Right atrium auricular region (tissue), 2 donors: Measurements from ENCODE around the gene ARHGEF9. TPM values are rescaled to one million over a fixed set of nuclear protein-coding genes. Genes with fewer than 3 reads are reported as not detected.

ENCODE experiments used
- DNase-seq: peaks from one replicate; pipeline ENCODE4 v3.0.0-alpha.2; 2019; ENCODE audit warnings: low spot score
- H3K27ac ChIP-seq, 2 donors: fragments of 200-600 bp; sonication (generic); 1 replicate in 1 of 2; 2 replicates in 1 of 2; pipeline ENCODE4 v1.5.1; 2016 to 2019
- H3K27me3 ChIP-seq, 2 donors: fragments of 200-600 bp; sonication (generic); one replicate each; pipeline versions ENCODE4 v1.5.1 to v1.6.0; 2017 to 2019
- H3K36me3 ChIP-seq: fragments of 200-600 bp; sonication (generic); one replicate; pipeline ENCODE4 v1.5.1; 2016
- H3K4me1 ChIP-seq, 2 donors: fragments of 200-600 bp; sonication (generic); one replicate each; pipeline versions ENCODE4 v1.5.1 to v1.6.0; 2017 to 2019
- H3K4me3 ChIP-seq, 2 donors: fragments of 200-600 bp; sonication (generic); 1 replicate in 1 of 2; 2 replicates in 1 of 2; pipeline ENCODE4 v1.5.1; 2017 to 2019; ENCODE audit warnings: mild to moderate bottlenecking in 1 of 2, moderate library complexity in 1 of 2
- H3K9me3 ChIP-seq, 2 donors: fragments of 200-600 bp; sonication (generic); one replicate each; pipeline ENCODE4 v1.5.1; 2019
- total RNA-seq, 2 donors: library from RNA; depleted of rRNA; stranded (reverse); fragments of >200 nt; gene quantifications; one replicate each; pipeline ENCODE4 v1.1.0, GENCODE V29; 2016
- TF ChIP-seq, protein P1 (sequence below), 2 donors: fragments of 200-600 bp; sonication (generic); IDR thresholded peaks; one replicate each; pipeline ENCODE4 v1.5.1; 2019; ENCODE audit warnings: antibody characterized with exemption in 2 of 2

ARHGEF9 gene
- total RNA-seq, 2 donors from 2014 or later = 57.7 to 125 TPM

DNA sequence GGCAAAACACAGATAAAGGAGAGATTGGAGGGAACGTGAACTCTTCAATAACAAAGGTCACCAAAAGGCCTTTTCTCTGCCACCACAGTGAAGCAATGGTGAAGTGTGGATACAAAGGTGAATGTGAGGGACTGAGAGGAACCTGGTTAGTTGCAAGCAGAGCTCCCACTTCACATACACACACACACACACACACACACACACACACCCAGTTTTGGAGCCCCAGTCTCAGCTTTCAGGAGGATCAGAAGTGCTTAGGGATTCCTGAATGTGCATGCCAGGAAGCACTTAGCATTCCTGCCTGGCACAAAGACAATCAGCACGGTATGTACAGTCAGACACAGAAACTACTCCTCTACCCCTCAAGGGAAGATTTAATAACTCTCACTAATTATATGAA lies 71.5 kb downstream of the ARHGEF9 start:
- no peaks in the 10 kb centered on the region for H3K9me3 ChIP-seq
- H3K4me3 ChIP-seq = no peak overlapping the region
- no peaks in the 10 kb centered on the region for H3K36me3 ChIP-seq
- no peaks in the 10 kb centered on the region for H3K4me1 ChIP-seq
- no peaks in the 10 kb centered on the region for H3K27me3 ChIP-seq
- no peak for DNase-seq
- TF ChIP-seq, protein P1, sequence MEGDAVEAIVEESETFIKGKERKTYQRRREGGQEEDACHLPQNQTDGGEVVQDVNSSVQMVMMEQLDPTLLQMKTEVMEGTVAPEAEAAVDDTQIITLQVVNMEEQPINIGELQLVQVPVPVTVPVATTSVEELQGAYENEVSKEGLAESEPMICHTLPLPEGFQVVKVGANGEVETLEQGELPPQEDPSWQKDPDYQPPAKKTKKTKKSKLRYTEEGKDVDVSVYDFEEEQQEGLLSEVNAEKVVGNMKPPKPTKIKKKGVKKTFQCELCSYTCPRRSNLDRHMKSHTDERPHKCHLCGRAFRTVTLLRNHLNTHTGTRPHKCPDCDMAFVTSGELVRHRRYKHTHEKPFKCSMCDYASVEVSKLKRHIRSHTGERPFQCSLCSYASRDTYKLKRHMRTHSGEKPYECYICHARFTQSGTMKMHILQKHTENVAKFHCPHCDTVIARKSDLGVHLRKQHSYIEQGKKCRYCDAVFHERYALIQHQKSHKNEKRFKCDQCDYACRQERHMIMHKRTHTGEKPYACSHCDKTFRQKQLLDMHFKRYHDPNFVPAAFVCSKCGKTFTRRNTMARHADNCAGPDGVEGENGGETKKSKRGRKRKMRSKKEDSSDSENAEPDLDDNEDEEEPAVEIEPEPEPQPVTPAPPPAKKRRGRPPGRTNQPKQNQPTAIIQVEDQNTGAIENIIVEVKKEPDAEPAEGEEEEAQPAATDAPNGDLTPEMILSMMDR (IDR thresholded peaks at IDR 0.05) = no peak
- H3K27ac ChIP-seq = peak overlapping the region; percentile 19 to 68

DNA sequence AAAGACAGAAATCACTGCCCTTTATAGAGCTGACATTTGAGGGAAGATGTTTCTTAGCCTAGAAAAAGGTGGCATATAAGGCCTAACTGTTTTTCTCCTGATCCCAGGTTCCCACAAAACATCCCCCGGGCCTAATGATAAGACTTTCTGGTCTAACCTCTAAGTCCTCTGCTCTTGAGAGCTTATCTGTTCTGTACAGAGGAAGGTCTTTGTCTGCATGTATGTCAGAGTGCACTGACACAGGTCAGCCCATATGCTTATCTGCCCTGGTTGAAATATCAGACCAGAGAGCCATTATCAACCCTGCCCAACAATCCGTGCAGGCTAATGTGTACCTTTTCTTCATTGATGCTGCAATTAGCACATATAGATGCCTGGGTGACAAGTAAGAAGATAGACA lies 76.2 kb downstream of the ARHGEF9 start:
- TF ChIP-seq, protein P1 (IDR thresholded peaks at IDR 0.05) = no peak
- no peak for DNase-seq
- H3K9me3 ChIP-seq = no peaks in the 10 kb centered on the region
- no peak overlapping the region for H3K27ac ChIP-seq
- H3K4me3 ChIP-seq = no peak overlapping the region
- no peaks in the 10 kb centered on the region for H3K4me1 ChIP-seq
- no peaks in the 10 kb centered on the region for H3K27me3 ChIP-seq
- peaks cover 16% of the 10 kb centered on the region for H3K36me3 ChIP-seq

DNA sequence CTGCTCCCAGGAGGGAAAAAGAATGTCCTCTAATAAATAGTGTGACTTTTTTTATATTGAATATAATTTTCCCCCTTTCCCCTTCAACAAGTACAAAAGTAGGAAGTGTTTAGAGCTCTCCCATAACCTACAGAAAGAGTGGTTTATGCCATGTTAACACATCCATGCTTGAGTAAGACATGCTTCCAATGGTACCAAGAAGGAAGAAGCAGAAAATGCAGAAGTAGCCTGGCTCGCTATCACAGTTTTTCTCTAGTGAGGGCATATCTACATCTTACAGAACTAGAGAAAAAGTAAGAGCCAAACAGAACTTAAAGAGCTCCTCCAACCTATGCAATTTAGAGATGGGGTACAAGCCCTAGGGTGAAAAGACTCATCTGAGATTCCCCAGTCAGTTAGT lies 82.5 kb downstream of the ARHGEF9 start:
- TF ChIP-seq, protein P1 (IDR thresholded peaks at IDR 0.05) = no peak
- Histone ChIP-seq H3K27ac (no peak overlapping the region), H3K36me3 (peaks cover 32% of the 10 kb centered on the region), H3K27me3 (no peaks in the 10 kb centered on the region), H3K9me3 (no peaks in the 10 kb centered on the region), H3K4me1 (no peaks in the 10 kb centered on the region), H3K4me3 (no peak overlapping the region)
- no peak for DNase-seq

DNA sequence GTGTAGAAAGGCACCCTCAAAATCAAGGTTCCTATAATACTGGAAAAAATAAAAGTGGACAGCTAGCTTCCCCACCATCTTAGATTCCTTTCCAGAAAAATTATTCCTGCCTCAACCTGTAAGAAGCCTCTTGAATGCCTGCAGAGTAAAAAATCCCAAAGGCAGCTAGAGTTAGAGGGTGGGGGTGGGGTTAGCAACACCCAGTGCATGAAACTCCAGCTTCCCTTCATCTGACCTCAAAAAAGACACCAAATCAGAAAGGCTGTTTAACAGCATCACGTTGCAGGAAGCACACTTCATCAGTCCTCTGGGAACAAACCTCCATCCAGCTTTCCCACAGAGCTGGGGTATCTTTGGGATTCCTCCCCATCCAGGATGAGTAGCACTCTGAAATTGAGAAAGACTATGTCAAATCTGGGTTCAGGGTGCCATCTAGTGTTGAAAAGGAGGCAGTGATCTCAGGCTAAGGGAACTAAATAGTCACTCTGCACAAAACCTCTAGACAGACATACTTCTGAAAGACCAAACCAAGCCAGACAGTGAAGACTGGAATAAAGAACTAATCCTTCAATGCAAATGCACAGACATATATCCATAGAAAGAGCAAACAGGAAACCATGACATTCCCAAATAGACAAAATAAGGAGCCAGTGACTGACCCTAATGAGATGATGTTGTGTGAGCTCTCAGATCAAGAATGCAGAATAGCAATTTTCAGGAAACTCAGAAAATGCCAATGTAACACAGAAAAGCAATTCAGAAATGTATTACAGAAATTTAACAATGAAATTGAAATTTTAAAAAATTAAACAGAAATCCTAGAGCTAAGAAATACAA lies 97.9 kb downstream of the ARHGEF9 start:
- TF ChIP-seq, protein P1 (IDR thresholded peaks at IDR 0.05) = peak; percentile 31 to 62
- H3K4me3 ChIP-seq = no peak overlapping the region
- no peak overlapping the region for H3K27ac ChIP-seq
- H3K36me3 ChIP-seq = no peaks in the 10 kb centered on the region
- H3K4me1 ChIP-seq = no peaks in the 10 kb centered on the region
- no peaks in the 10 kb centered on the region for H3K27me3 ChIP-seq
- no peak for DNase-seq
- H3K9me3 ChIP-seq = peaks cover 0 to 30% of the 10 kb centered on the region in 2 donors

DNA sequence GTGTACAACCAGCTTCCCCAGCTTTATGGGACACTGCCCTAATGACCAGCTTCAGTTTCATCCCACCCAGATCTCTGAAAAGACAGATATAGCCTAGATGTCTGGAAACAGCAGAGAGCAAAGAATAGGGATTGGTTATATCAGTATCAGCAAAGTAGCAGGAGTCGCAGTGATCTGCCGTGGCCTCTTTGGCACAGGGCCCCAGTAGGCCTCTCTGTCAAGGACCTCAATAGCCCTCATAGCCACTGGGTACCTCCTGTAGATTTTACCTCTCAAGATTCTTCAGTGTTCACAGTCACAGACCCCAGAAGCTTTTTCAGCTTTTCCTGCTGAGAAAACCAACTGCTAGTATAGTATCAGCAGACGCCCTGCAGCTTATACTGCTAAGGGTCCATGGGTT lies 104.6 kb downstream of the ARHGEF9 start:
- no peaks in the 10 kb centered on the region for H3K4me1 ChIP-seq
- H3K9me3 ChIP-seq = peaks cover 0 to 16% of the 10 kb centered on the region in 2 donors
- H3K4me3 ChIP-seq = no peak overlapping the region
- DNase-seq = no peak
- H3K36me3 ChIP-seq = peaks cover 7% of the 10 kb centered on the region
- no peaks in the 10 kb centered on the region for H3K27me3 ChIP-seq
- TF ChIP-seq, protein P1 (IDR thresholded peaks at IDR 0.05) = no peak
- no peak overlapping the region for H3K27ac ChIP-seq
